ENCODE measurements around the gene LAT. TPM values are rescaled to one million over a fixed set of nuclear protein-coding genes. Genes with fewer than 3 reads are reported as not detected.

The LAT gene
- total and polyA plus RNA-seq, 7 donors, result 1.4 to 26.2 (median 7.1) TPM

DNA sequence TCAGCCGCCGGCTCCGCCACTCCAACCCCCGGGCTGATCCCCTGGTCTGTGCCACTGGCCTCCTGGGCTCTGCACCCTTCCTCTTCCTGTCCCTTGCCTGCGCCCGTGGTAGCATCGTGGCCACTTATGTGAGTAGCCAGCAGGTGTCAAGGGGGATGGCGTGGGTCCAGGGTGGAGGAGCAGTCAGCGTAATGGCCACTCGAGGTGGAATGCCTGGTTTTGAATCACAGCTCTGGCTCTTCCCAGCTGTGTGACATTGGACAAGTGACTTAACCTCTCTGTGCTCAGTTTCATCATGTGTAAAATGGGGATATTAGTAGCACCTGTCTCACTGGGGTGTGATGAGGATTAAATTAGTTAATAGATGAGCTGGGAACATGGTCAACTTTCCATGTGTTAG lies 2.4 kb upstream of the LAT start:
- intact Hi-C loops (cut with DNase I), result no loop called here
- DNase-seq, result no peak
- no peaks in the 10 kb centered on the region for H3K4me1 ChIP-seq
- TF ChIP-seq, protein P1, sequence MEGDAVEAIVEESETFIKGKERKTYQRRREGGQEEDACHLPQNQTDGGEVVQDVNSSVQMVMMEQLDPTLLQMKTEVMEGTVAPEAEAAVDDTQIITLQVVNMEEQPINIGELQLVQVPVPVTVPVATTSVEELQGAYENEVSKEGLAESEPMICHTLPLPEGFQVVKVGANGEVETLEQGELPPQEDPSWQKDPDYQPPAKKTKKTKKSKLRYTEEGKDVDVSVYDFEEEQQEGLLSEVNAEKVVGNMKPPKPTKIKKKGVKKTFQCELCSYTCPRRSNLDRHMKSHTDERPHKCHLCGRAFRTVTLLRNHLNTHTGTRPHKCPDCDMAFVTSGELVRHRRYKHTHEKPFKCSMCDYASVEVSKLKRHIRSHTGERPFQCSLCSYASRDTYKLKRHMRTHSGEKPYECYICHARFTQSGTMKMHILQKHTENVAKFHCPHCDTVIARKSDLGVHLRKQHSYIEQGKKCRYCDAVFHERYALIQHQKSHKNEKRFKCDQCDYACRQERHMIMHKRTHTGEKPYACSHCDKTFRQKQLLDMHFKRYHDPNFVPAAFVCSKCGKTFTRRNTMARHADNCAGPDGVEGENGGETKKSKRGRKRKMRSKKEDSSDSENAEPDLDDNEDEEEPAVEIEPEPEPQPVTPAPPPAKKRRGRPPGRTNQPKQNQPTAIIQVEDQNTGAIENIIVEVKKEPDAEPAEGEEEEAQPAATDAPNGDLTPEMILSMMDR (IDR thresholded peaks at IDR 0.05), result no peak
- TF ChIP-seq POLR2AphosphoS5 (IDR thresholded peaks at IDR 0.05) (no peak), POLR2A (IDR thresholded peaks at IDR 0.05) (no peak), EP300 (IDR thresholded peaks at IDR 0.05) (no peak)
- H3K4me3 ChIP-seq, result no peak overlapping the region
- WGBS, 2 donors, result 93 to 96% methylated on average over 10 of the region's 10 CpGs
- peaks cover 0 to 98% (median 58%) of the 10 kb centered on the region in 4 donors for H3K36me3 ChIP-seq
- no peaks in the 10 kb centered on the region for H3K27me3 ChIP-seq
- H3K27ac ChIP-seq, result no peak overlapping the region
- peaks cover 0 to 4% (median 3%) of the 10 kb centered on the region in 4 donors for H3K9me3 ChIP-seq

DNA sequence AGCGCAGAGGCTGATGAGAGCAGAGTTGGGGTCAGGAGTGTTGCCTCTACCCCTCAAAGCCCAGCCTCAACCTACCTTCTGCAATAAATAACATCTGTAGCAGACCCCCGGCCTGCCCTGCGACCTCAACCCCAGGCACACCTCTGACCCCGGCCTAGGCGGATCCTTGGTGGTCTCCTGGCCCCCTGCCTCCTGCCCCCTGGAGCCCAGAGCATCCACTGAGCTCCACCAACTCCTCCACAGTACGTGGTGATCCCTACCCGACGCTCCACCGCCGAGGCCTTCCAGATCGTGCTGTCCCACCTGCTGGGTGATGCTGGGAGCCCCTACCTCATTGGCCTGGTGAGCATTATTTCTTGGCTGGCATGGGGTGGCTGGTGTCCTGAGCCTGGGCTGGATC lies 1.9 kb upstream of the LAT start:
- intact Hi-C loops (cut with DNase I), result no loop called here
- H3K36me3 ChIP-seq, result peaks cover 0 to 98% (median 57%) of the 10 kb centered on the region in 4 donors

DNA sequence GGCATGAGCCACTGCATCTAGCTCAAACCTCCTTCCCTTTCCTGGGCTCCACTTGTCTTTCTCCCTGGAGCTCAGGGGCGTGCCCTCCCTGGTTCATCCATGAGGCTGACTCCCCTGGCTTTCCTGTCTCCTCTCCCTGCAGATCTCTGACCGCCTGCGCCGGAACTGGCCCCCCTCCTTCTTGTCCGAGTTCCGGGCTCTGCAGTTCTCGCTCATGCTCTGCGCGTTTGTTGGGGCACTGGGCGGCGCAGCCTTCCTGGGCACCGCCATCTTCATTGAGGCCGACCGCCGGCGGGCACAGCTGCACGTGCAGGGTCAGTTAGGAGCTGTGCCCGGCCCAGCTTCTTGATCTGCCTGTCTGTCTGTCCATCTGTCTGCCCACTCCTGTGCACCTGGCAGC lies 1.2 kb upstream of the LAT start:
- Histone ChIP-seq H3K9me3 (peaks cover 0 to 4% (median 3%) of the 10 kb centered on the region in 4 donors), H3K27me3 (no peaks in the 10 kb centered on the region), H3K4me3 (no peak overlapping the region), H3K4me1 (no peaks in the 10 kb centered on the region), H3K36me3 (peaks cover 0 to 98% (median 54%) of the 10 kb centered on the region in 4 donors), H3K27ac (no peak overlapping the region)
- DNase-seq, result no peak
- TF ChIP-seq POLR2AphosphoS5 (IDR thresholded peaks at IDR 0.05) (no peak), EP300 (IDR thresholded peaks at IDR 0.05) (no peak), POLR2A (IDR thresholded peaks at IDR 0.05) (no peak)
- TF ChIP-seq, protein P1 (IDR thresholded peaks at IDR 0.05), result no peak
- intact Hi-C loops (cut with DNase I), result no loop called here
- WGBS, 2 donors, result 95 to 96% methylated on average over 18 of the region's 18 CpGs

More for the DNA sequence above, 1.9 kb upstream of the LAT start:
- H3K4me1 ChIP-seq, result no peaks in the 10 kb centered on the region
- no peak overlapping the region for H3K27ac ChIP-seq
- no peak for TF ChIP-seq POLR2AphosphoS5 (IDR thresholded peaks at IDR 0.05)
- no peak overlapping the region for H3K4me3 ChIP-seq
- H3K9me3 ChIP-seq, result peaks cover 0 to 4% (median 3%) of the 10 kb centered on the region in 4 donors
- DNase-seq, result no peak
- 94% methylated on average over 11 of the region's 11 CpGs for WGBS, 2 donors
- no peaks in the 10 kb centered on the region for H3K27me3 ChIP-seq

GRCh38 chr16:28984091-28984490 lies 761 bp upstream of the LAT start:
- Histone ChIP-seq H3K9me3 (peaks cover 0 to 4% (median 3%) of the 10 kb centered on the region in 4 donors), H3K4me1 (no peaks in the 10 kb centered on the region), H3K4me3 (no peak overlapping the region), H3K27ac (no peak overlapping the region), H3K27me3 (no peaks in the 10 kb centered on the region), H3K36me3 (peaks cover 0 to 98% (median 51%) of the 10 kb centered on the region in 4 donors)
- TF ChIP-seq POLR2AphosphoS5 (IDR thresholded peaks at IDR 0.05), result no peak
- 74 to 84% methylated on average over 12 of the region's 12 CpGs for WGBS, 2 donors
- intact Hi-C loops (cut with DNase I), result no loop called here
- no peak for DNase-seq

GRCh38 chr16:28985211-28986041 lies 574 bp downstream of the LAT start:
- no peak overlapping the region for H3K27ac ChIP-seq
- TF ChIP-seq POLR2AphosphoS5 (IDR thresholded peaks at IDR 0.05), result no peak
- no peak for TF ChIP-seq EP300 (IDR thresholded peaks at IDR 0.05)
- TF ChIP-seq POLR2A (IDR thresholded peaks at IDR 0.05), result no peak
- TF ChIP-seq, protein P1 (IDR thresholded peaks at IDR 0.05), result no peak
- no peak for DNase-seq
- no peaks in the 10 kb centered on the region for H3K4me1 ChIP-seq
- peaks cover 0 to 96% (median 46%) of the 10 kb centered on the region in 4 donors for H3K36me3 ChIP-seq
- H3K4me3 ChIP-seq, result peak overlapping the region in 1 of 4 donors; percentile 12
- WGBS, 2 donors, result 62 to 82% methylated on average over 19 of the region's 19 CpGs
- H3K27me3 ChIP-seq, result no peaks in the 10 kb centered on the region
- intact Hi-C loops (cut with DNase I), result no loop called here
- peaks cover 0 to 4% (median 3%) of the 10 kb centered on the region in 4 donors for H3K9me3 ChIP-seq
